Upper lobe of left lung (tissue), 4 donors: ENCODE measurements around the gene LRPAP1.

Experiments used
- CTCF ChIP-seq, 6 experiments: fragments of 450-650 bp in 4 of 6; fragments of 200-600 bp in 2 of 6; sonication (generic) in 2 of 6; IDR thresholded peaks; one replicate each; pipeline ENCODE4 v1.5.1; 2016 to 2019; ENCODE audit warnings: antibody characterized with exemption in 6 of 6
- EP300 ChIP-seq, 4 donors: sonication (generic); formaldehyde crosslinking; IDR thresholded peaks; one replicate each; pipeline ENCODE4 v1.5.1; 2017; ENCODE audit warnings: antibody characterized with exemption in 4 of 4, control low read depth in 2 of 4
- POLR2A ChIP-seq, 4 donors: fragments of 450-650 bp; IDR thresholded peaks; one replicate each; pipeline ENCODE4 v1.5.1; 2016 to 2017; ENCODE audit warnings: antibody characterized with exemption in 4 of 4, mild to moderate bottlenecking in 2 of 4

- TF ChIP-seq CTCF (IDR thresholded peaks at IDR 0.05) (no peak), EP300 (IDR thresholded peaks at IDR 0.05) (no peak), POLR2A (IDR thresholded peaks at IDR 0.05) (no peak)
These were observed 7.9 kb downstream of the LRPAP1 start for GRCh38 chr4:3524349-3524748.
